Skin of body (tissue), 2 donors: ENCODE data around the gene ATP7A. TPM values are rescaled to one million over a fixed set of nuclear protein-coding genes. Genes with fewer than 3 reads are reported as not detected.
"Not testable (repeated sequence)": the region's sequence is repeated elsewhere in the genome, so short reads cannot be mapped to it uniquely, and the experiment has no call there.

Experiments
- DNase-seq: peaks from one replicate; lab custom pipeline; 2025; lab: John Stamatoyannopoulos, UW
- total RNA-seq: library from RNA; depleted of rRNA; stranded (reverse); fragments of >200 nt; gene quantifications from one replicate; pipeline ENCODE4 v1.2.3, GENCODE V29; 2014

Gene ATP7A
- total RNA-seq, 1 donor from 2014 or later, result 20.4 TPM

- DNase-seq, result no peak
Measured at GRCh38 chrX:78029663-78030062, 119.2 kb downstream of the ATP7A start.

GRCh38 chrX:78035061-78035460 lies 124.6 kb downstream of the ATP7A start:
- DNase-seq, result no peak

GRCh38 chrX:78037881-78038280 lies 127.4 kb downstream of the ATP7A start:
- no peak for DNase-seq

- DNase-seq, result no peak
Measured at GRCh38 chrX:78042601-78043000, 132.1 kb downstream of the ATP7A start.

- no peak for DNase-seq
Measured at GRCh38 chrX:78046362-78046761, 135.9 kb downstream of the ATP7A start.

- no peak for DNase-seq
Measured at GRCh38 chrX:78048052-78048451, 137.6 kb downstream of the ATP7A start.

- no peak for DNase-seq
Measured at GRCh38 chrX:78063687-78064086, 153.2 kb downstream of the ATP7A start.

- DNase-seq, result no peak
Measured at GRCh38 chrX:78064152-78064551, 153.7 kb downstream of the ATP7A start.

GRCh38 chrX:78064698-78065601 lies 154.5 kb downstream of the ATP7A start:
- DNase-seq, result peak; percentile 1

- no peak for DNase-seq
Measured at GRCh38 chrX:78066110-78066509, 155.6 kb downstream of the ATP7A start.

GRCh38 chrX:78071331-78071730 lies 160.8 kb downstream of the ATP7A start:
- no peak for DNase-seq

- not testable (repeated sequence) for DNase-seq
Measured at GRCh38 chrX:78073147-78074077, 162.9 kb downstream of the ATP7A start.

- DNase-seq, result no peak
Measured at GRCh38 chrX:78074088-78074487, 163.6 kb downstream of the ATP7A start.

GRCh38 chrX:78075787-78076389 lies 165.4 kb downstream of the ATP7A start:
- DNase-seq, result no peak

- not testable (repeated sequence) for DNase-seq
Measured at GRCh38 chrX:78081413-78081812, 170.9 kb downstream of the ATP7A start.

- no peak for DNase-seq
Measured at GRCh38 chrX:78092296-78092695, 181.8 kb downstream of the ATP7A start.

GRCh38 chrX:78098108-78098507 lies 187.6 kb downstream of the ATP7A start:
- DNase-seq, result no peak
